Measurements from ENCODE around the gene MLLT1.

Gene MLLT1

DNA sequence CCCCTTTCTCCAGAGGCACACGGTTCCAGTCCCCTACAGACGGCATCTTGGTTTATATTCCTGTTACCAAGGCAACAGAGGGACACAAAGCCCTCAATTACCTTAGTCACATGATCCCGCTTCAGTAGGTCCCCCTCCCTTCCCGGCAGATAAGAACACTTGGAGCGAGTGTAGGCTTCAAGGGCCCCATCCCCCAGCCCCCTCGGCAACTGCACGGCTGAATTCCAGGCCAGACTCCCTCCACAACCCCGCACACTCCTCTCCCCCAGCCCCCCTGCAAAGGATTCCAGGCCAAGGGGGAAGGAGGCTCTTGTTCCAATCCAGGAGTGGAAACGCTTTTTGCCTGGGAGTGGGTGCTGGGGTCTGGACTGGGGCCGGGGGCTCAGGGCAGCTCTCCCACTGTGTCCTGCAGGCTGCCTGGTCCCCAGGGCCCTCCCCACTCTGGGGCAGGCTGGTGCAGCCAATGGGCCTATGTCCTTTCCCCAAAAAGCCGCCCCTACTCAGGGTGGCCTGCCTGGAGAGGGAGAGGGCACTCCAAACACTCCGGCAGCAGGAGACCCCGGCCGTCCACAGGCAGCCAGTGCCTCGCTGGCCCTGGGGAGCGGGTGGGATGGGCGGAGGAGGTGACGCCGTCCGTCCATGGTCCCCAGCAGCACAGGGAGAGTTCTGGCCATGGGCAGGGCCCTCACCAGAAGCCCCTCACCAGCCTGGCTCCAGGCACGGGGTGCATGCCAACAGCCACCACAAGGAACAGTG lies 62.6 kb downstream of the MLLT1 start:
- no peak for DNase-seq
- Mint-ChIP-seq H3K4me1 (ENCODE audit: low read depth in 2 of 2) (peaks cover 3 to 4% of the 10 kb centered on the region in 2 donors), H3K27ac (no peak overlapping the region), H3K27me3 (no peaks in the 10 kb centered on the region), H3K36me3 (ENCODE audit: insufficient read depth) (peaks cover 13% of the 10 kb centered on the region), H3K9me3 (no peaks in the 10 kb centered on the region), H3K4me3 (no peak overlapping the region)
- ATAC-seq (replicated peaks) = no peak

DNA sequence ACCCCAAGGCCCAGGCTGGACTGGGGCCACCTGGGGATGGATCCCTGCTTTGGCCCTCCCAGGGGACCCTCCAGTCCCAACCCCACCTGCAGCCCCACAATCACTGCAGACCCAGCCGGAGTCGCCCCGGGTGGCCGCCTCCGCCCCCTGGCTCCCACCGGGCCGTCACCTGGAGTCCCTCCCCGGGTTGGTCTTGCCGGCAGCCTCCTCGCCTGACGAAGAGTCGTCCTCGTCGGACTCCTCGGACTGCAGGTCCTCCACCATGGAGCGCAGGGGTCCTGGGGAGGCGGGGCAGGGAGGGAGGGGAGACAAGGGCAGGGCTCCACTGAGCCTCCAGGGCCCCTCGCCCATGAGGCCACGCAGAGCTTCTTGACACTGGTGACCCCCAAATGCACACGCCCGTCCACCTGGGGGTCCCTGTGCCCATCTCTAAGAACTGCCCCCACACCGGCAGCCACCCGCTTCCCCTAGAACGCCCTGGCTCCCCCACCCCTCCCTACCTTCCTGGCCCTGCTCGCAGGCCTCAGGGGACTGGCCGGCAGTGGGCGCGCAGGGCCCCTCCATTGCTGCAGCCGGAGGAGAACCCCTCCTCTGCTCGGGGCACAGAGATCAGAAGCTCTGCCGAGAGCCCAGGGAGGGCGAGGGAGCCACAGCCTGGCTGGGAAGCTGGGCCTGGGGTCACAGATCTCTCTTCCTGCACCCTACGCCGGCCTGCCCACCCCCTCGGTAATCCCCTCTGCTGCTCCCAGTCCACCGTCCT lies 63.4 kb downstream of the MLLT1 start:
- Mint-ChIP-seq H3K27me3 (no peaks in the 10 kb centered on the region), H3K9me3 (no peaks in the 10 kb centered on the region), H3K36me3 (ENCODE audit: insufficient read depth) (peaks cover 15% of the 10 kb centered on the region), H3K4me1 (ENCODE audit: low read depth in 2 of 2) (peaks cover 3 to 4% of the 10 kb centered on the region in 2 donors), H3K4me3 (no peak overlapping the region), H3K27ac (no peak overlapping the region)
- no peak for DNase-seq
- no peak for ATAC-seq (replicated peaks)

DNA sequence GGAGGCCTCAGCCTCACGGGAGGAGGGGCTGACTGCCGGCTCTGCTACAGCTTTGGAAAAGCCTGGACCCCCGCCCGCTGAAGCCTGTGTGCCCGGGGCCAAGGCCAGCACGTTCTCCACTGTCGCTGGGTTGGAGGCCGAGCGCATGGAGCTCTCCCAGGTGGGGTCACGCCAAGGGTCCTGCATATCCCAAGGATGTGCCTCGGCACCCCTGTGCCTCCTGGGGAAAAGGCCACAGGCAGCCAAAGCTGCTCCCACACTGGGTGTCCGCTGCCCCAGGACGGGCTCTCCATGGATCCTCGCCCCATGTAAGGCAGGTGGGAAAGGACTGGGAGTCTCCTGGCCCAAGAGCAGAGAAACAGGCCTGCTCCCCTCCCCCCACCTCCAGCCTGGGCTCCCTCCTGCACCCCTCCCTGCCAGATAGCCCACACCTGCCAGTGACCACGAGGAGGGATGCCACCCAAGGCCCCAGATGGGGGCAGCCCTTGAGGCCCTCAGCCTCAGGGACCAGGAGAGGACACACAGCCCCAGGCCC lies 64.0 kb downstream of the MLLT1 start:
- peaks cover 3 to 4% of the 10 kb centered on the region in 2 donors for H3K4me1 Mint-ChIP-seq (ENCODE audit: low read depth in 2 of 2)
- no peak overlapping the region for H3K27ac Mint-ChIP-seq
- ATAC-seq (replicated peaks) (no peak), DNase-seq (no peak)
- no peaks in the 10 kb centered on the region for H3K27me3 Mint-ChIP-seq
- H3K9me3 Mint-ChIP-seq = no peaks in the 10 kb centered on the region
- H3K36me3 Mint-ChIP-seq (ENCODE audit: insufficient read depth) = peaks cover 15% of the 10 kb centered on the region
- H3K4me3 Mint-ChIP-seq = no peak overlapping the region

DNA sequence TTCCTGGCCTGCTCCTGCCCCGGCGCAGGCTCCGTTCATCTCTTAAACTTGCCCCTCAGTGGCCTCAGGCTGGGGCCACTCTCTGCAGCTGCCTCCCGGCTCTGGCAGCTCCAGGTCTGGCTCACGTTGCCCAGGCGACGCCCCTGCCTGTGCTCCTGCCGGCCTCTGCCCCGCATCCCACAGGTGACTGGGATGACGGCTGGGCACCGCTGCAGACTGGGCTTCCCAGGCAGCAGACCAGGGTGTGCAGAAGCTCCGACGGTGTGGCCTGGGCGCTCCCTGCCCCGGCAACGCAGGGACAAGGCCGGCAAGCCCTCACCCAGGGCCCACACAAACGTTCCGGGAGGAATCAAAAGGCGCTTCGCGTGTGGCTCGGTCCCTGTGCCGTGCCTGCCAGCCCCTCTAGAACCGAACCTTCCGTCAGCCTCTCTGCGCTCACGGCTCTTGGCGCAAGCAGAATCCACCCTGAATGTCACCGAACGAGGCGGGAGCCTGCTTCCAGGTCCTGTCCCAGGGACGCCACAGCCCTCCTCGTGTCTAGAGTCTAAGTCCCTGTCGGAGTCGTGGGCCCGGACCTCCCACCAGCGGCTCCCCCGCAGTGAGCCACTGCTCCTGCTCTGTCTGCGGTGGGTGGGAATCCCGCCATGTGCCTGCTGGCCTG lies 64.8 kb downstream of the MLLT1 start:
- no peaks in the 10 kb centered on the region for H3K9me3 Mint-ChIP-seq

DNA sequence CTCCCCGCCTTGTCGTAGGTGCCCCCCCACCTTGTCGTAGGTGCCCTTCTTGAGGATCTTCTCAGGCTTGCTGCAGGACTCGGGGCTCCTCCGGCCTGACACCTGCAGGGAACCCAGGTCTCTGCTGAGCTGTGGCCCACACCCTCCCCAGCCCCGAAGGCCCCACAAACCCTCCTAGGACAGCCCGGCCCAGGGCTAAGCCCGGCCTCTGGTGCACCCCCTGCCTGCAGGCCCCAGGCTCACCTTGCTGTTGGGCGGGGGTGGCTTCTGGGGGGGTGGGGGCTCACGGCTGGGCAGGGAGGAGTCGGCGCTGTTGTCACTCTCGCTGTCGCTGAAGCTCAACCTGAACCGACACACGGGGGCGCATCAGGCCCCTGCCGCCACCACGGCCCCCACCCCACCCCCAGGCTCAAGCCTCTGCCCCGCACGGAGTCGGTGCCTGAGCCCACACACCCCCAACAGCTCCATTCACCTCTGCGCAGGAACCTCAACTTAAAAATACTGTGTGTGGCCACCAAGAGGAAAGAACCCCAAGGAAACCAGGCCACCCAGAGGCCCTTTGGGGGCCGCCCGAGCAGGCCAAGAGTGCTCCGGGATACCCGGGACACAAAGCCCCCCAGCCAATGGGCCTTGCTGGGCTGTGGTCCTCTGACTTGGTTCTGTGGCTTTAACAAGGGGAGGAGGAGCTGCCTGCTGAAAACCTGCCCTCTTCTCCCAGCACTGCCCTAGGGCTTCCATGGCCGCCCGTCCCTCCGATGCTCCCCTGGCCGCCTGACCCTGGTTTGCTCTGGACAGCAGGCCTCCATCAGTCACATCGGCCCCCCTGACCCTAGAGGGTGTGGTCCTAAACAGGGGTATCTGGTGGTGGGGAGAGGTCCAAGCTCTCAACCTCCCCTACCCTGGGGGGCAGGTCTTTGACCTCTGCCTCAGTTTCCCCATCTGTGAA lies 65.8 kb downstream of the MLLT1 start:
- no peak overlapping the region for H3K4me3 Mint-ChIP-seq
- H3K9me3 Mint-ChIP-seq = no peaks in the 10 kb centered on the region
- peaks cover 3 to 4% of the 10 kb centered on the region in 2 donors for H3K4me1 Mint-ChIP-seq (ENCODE audit: low read depth in 2 of 2)
- H3K27ac Mint-ChIP-seq = no peak overlapping the region
- H3K27me3 Mint-ChIP-seq = no peaks in the 10 kb centered on the region
- peaks cover 15% of the 10 kb centered on the region for H3K36me3 Mint-ChIP-seq (ENCODE audit: insufficient read depth)
- no peak for DNase-seq
- ATAC-seq (replicated peaks) = no peak

More for the DNA sequence above, 64.8 kb downstream of the MLLT1 start:
- Mint-ChIP-seq H3K27me3 (no peaks in the 10 kb centered on the region), H3K4me3 (no peak overlapping the region), H3K4me1 (ENCODE audit: low read depth in 2 of 2) (peaks cover 3 to 4% of the 10 kb centered on the region in 2 donors), H3K36me3 (ENCODE audit: insufficient read depth) (peaks cover 15% of the 10 kb centered on the region), H3K27ac (no peak overlapping the region)
- ATAC-seq (replicated peaks) = no peak
- DNase-seq = no peak

DNA sequence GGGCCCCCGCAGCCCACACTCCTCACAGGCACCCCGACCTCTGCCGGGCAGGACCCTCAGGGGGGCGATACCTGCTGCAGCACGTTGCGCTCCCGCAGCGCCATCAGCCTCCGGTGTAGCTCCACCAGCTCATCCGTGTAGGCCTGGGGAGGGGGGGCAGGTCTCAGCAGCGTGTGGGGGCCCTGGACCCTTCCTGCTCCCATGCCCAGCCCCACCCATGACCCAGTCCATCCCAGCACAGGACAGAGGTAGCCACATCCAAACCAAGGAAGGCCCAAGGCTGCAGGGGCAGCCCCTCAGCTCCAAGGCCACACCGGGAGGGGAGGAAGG lies 66.5 kb downstream of the MLLT1 start:
- DNase-seq (no peak), ATAC-seq (replicated peaks) (no peak)
- H3K27ac Mint-ChIP-seq = no peak overlapping the region
- H3K4me3 Mint-ChIP-seq = no peak overlapping the region
- H3K27me3 Mint-ChIP-seq = no peaks in the 10 kb centered on the region
- peaks cover 12% of the 10 kb centered on the region for H3K36me3 Mint-ChIP-seq (ENCODE audit: insufficient read depth)
- H3K4me1 Mint-ChIP-seq (ENCODE audit: low read depth in 2 of 2) = peaks cover 0 to under 1% of the 10 kb centered on the region in 2 donors
- H3K9me3 Mint-ChIP-seq = no peaks in the 10 kb centered on the region

DNA sequence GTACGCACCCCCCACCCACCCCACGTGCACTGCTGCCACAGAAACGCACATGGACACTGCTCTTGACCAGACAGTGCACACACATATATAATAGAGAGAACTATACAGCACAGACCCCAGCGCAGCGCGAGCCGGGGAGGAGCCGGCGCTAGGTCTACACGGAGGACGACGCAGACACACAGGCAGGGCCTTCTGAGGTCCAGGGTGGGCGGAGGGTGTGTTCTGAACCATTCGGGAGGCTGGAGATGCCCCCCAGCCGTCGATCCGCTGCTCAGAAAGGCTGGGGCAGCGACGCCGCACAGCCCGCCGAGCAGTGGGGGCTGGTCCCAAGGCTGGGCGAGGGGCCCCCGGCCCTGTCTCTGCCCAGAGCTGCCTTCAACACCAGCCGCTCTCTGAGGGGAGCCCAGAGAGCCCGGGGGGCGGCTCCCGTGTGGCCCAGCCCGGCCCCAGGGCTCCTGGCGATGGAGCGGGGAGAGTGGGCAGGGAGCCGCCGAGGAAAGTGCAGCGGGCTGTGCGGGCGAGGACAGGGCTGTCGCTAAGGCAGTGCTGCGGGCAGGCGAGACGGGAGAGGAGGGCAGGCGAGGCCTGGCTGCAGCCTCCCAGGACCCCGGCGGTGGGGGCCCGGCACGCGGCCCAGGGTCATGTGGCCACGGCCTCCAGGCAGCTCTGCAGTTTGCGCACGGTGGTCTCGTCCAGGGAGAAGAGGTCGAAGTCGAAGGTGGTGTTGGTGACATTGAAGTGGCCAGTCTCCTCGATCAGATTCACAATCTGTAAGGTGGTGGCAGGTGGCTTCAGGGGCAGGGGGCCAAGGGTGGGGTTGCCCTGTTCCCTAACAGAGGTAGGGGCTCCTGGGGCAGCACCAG lies 67.1 kb downstream of the MLLT1 start:
- no peaks in the 10 kb centered on the region for H3K4me1 Mint-ChIP-seq (ENCODE audit: low read depth in 2 of 2)
- H3K4me3 Mint-ChIP-seq = no peak overlapping the region
- DNase-seq = no peak

DNA sequence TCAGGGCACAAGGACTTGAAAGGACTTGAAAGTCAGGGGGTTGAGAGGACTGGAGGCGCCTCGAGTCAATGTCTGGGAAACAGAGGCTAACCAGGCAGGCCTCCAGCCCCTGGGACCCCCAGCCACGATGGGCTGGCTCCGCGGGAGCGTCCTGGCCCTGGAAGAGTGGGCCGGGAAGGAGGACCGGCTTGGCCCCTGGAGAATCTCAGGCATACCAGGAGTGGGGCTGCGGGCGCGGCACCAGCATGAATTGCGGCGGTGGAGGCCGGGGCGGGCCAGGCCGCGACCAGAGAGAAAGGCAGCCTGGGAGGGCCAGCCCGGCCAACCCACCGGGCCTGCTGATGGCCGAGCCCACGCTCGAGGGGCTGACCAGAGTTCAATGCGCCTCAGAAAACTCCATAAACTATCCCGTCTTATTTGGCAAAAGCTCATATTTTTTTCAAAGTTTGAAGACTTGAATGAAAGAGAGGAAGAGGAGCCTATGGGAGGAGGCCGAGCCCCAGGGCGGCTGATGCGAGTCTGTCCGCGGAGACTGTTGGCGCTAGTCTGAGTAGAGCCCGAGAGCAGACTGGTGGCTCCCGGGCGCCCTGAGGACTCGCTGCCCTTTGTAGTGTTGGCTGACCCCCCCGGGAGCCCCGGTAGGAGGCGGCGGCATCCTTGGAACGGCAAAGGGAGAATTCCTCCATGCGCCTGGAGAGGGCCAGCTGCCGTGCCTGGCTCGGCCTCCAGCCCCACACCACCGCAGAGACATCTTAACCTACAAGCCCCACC lies 68.0 kb downstream of the MLLT1 start:
- no peaks in the 10 kb centered on the region for H3K4me1 Mint-ChIP-seq (ENCODE audit: low read depth in 2 of 2)
- H3K27ac Mint-ChIP-seq = no peak overlapping the region
- ATAC-seq (replicated peaks) (no peak), DNase-seq (no peak)
- H3K9me3 Mint-ChIP-seq = no peaks in the 10 kb centered on the region
- H3K27me3 Mint-ChIP-seq = no peaks in the 10 kb centered on the region
- no peak overlapping the region for H3K4me3 Mint-ChIP-seq
- H3K36me3 Mint-ChIP-seq (ENCODE audit: insufficient read depth) = peaks cover 12% of the 10 kb centered on the region

More for the DNA sequence above, 67.1 kb downstream of the MLLT1 start:
- H3K27ac Mint-ChIP-seq = no peak overlapping the region
- ATAC-seq (replicated peaks) = no peak
- peaks cover 12% of the 10 kb centered on the region for H3K36me3 Mint-ChIP-seq (ENCODE audit: insufficient read depth)
- H3K27me3 Mint-ChIP-seq = no peaks in the 10 kb centered on the region
- H3K9me3 Mint-ChIP-seq = no peaks in the 10 kb centered on the region

DNA sequence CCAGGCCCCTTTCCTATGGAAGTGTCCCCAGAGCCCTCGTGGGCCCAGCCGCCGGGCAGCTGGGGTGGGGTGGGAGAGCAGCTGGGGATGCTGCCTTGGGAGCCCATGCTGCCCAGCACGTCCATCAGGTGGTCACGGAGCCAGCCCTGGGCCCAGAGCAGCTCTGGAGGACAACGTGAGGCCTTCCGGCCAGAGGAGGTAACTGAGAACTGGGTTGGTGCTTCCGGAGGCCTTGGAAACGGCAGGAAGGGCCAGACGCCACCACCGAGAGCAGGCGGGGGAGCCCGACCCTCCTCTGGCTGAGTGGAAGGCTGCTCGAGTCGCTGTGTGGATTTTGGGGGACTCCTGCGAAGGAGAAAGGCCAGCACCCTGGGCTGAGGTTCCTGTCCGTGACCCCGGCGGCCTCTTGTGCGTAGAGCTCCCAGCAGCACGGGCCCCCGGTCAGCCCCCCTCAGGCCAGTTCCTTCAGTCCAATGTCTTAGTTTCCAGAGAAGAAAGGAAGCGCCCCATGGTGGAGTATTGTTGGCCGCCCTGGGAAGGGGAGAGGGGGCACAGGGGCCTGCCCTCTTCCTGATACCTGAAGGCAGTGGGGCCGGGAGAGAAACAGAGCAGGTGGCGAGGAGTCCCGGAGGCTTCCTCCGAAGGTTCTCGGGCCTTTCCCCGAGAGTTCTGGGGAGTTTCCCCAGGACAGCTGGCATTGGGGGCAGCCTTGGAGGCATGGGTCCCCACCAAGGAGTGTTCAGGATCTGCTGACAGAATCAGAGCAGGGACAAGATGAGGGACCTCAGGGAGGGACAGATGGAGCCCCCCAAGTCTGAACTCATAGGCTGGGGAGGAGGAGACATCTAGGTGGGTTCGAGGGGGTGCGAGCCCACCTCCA lies 68.8 kb downstream of the MLLT1 start:
- Mint-ChIP-seq H3K4me3 (no peak overlapping the region), H3K27ac (peak overlapping the region in 1 of 2 donors; percentile 66), H3K36me3 (ENCODE audit: insufficient read depth) (peaks cover 12% of the 10 kb centered on the region), H3K27me3 (no peaks in the 10 kb centered on the region), H3K9me3 (no peaks in the 10 kb centered on the region), H3K4me1 (ENCODE audit: low read depth in 2 of 2) (no peaks in the 10 kb centered on the region)
- no peak for ATAC-seq (replicated peaks)
- no peak for DNase-seq

DNA sequence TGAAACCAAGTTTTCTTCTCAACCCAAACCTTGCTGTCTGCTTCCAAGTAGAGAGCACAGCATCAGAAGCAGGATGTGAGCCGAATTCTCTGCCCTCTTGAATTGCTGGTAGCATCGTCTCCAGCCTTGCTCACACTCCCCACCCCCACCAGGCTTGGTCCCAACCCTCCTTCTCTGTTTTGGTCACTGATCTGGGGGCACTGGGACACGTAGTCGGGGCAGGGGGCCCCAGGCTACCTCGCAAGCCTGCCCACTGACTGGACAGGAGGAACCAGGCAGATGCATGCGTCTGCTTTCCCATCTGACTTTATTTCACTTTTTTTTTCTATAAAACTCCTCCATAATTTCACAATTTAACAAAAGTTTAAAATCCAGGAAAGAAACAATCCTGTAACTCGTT lies 69.7 kb downstream of the MLLT1 start:
- Mint-ChIP-seq H3K4me1 (ENCODE audit: low read depth in 2 of 2) (no peaks in the 10 kb centered on the region), H3K36me3 (ENCODE audit: insufficient read depth) (peaks cover 12% of the 10 kb centered on the region), H3K27ac (peak overlapping the region in 1 of 2 donors; percentile 66), H3K9me3 (no peaks in the 10 kb centered on the region), H3K27me3 (no peaks in the 10 kb centered on the region), H3K4me3 (no peak overlapping the region)
- ATAC-seq (replicated peaks) (no peak), DNase-seq (no peak)

DNA sequence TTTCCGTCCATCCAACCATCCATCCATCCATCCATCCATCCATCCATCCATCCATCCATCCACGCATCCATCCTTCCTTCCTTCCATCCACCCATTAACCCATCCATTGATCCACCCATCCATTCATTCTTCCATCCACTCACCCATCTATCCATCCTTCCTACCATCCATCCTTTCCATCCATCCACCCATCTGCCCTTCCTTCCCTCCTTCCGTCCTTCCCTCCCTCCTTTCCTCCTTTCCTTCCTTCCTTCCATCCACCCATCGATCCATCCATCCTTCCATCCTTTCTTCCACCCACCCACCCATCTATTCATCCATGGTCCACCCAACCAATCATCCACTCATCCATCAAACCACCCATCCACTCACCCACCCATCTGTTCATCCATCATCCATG lies 70.1 kb downstream of the MLLT1 start:
- H3K27ac Mint-ChIP-seq = peak overlapping the region in 1 of 2 donors; percentile 66
- no peak for DNase-seq
- peaks cover 11% of the 10 kb centered on the region for H3K36me3 Mint-ChIP-seq (ENCODE audit: insufficient read depth)
- no peak for ATAC-seq (replicated peaks)
- H3K4me1 Mint-ChIP-seq (ENCODE audit: low read depth in 2 of 2) = no peaks in the 10 kb centered on the region
- H3K27me3 Mint-ChIP-seq = no peaks in the 10 kb centered on the region
- no peaks in the 10 kb centered on the region for H3K9me3 Mint-ChIP-seq
- no peak overlapping the region for H3K4me3 Mint-ChIP-seq
